HCT116 (cell line): ENCODE data around the gene LIN7C. TPM values are rescaled to one million over a fixed set of nuclear protein-coding genes. Genes with fewer than 3 reads are reported as not detected.
A peak's percentile ranks its signal among the peaks of the same experiment; 100 is the strongest.

Experiments used
- ATAC-seq: fragments of 200-7000 bp; cut with Tn5 transposase; 2 replicates; pipeline ENCODE4 v1.9.1; 2020; ENCODE audit warnings: mild to moderate bottlenecking, moderate library complexity
- BruUV-seq: library from RNA; stranded (reverse); fragments of 400-500 nt; replicated peaks from 2 replicates; lab custom pipeline; 2021; lab: Mats Ljungman, UMichigan
- CTCF ChIA-PET: fragments of 300-600 bp; sonication (Branson Sonifier 250); formaldehyde crosslinking; loops from one replicate; lab custom pipeline; 2021; ENCODE audit warnings: antibody characterized with exemption; lab: Charles Lee
- POLR2A ChIA-PET: fragments of 300-600, 350-600 bp; sonication (Branson Sonifier 250); formaldehyde crosslinking; loops from one replicate; lab custom pipeline; 2021; ENCODE audit warnings: antibody characterized with exemption; lab: Charles Lee
- RAD21 ChIA-PET, 2 experiments: fragments of 300-600 bp; sonication (Branson Sonifier 250); formaldehyde crosslinking; loops; one replicate each; lab custom pipeline; 2023; ENCODE audit warnings: low total read pairs in 2 of 2; ENCODE audit not compliant: uncharacterized antibody in 2 of 2, unreplicated experiment in 2 of 2, low non-redundant PET in 1 of 2; lab: Charles Lee
- DNase-seq: peaks from one replicate; pipeline ENCODE4 v3.0.0-alpha.2; 2010; ENCODE audit warnings: low read depth, low spot score
- H2AFZ ChIP-seq: fragments of 200-600 bp; shearing (Covaris generic), sonication (generic); 2 replicates; pipeline ENCODE4 v1.6.1; 2017; ENCODE audit warnings: low read depth, mixed run types, mixed read lengths, antibody characterized with exemption, low read length; ENCODE audit not compliant: poor library complexity, severe bottlenecking
- H3K27ac ChIP-seq: 2 replicates; pipeline ENCODE4 v1.5.1; 2012; ENCODE audit warnings: low read depth, low read length
- H3K27me3 ChIP-seq: fragments of 200-600 bp; sonication (generic); 2 replicates; pipeline ENCODE4 v1.6.1; 2016; ENCODE audit warnings: mixed run types, low read length, mixed read lengths; ENCODE audit not compliant: insufficient read depth
- H3K36me3 ChIP-seq, 2 experiments: fragments of 200-500 bp in 1 of 2; fragments of 200-600 bp in 1 of 2; sonication (Bioruptor generic) in 1 of 2; sonication (generic) in 1 of 2; 2 replicates each; pipeline versions ENCODE4 v1.5.1 to v1.6.1; 2014 to 2016; ENCODE audit warnings: low read length in 2 of 2, inconsistent platforms in 1 of 2, mixed read lengths in 1 of 2, mixed run types in 1 of 2; ENCODE audit not compliant: insufficient read depth in 2 of 2, control insufficient read depth in 1 of 2
- H3K4me1 ChIP-seq, 2 experiments: fragments of 200-600 bp in 1 of 2; sonication (generic) in 1 of 2; 2 replicates each; pipeline versions ENCODE4 v1.5.1 to v1.6.1; 2012 to 2017; ENCODE audit warnings: low read length in 2 of 2, inconsistent platforms in 1 of 2, mild to moderate bottlenecking in 1 of 2, mixed read lengths in 1 of 2, mixed run types in 1 of 2, moderate library complexity in 1 of 2; ENCODE audit not compliant: insufficient read depth in 2 of 2, control insufficient read depth in 1 of 2
- H3K4me2 ChIP-seq: fragments of 200-600 bp; sonication (generic); 2 replicates; pipeline ENCODE4 v1.6.1; 2017; ENCODE audit warnings: mixed run types, low read length, mixed read lengths
- H3K4me3 ChIP-seq, 2 experiments: fragments of 200-600 bp in 1 of 2; sonication (generic) in 1 of 2; replicated peaks in 1 of 2; 2 replicates each; pipeline ENCODE4 v1.5.1; 2011 to 2016; ENCODE audit warnings: low read length in 2 of 2, control low read depth in 1 of 2, low read depth in 1 of 2, mild to moderate bottlenecking in 1 of 2, mixed read lengths in 1 of 2, mixed run types in 1 of 2
- H3K79me2 ChIP-seq: fragments of 200-600 bp; sonication (generic); 2 replicates; pipeline ENCODE4 v1.6.1; 2017; ENCODE audit warnings: mild to moderate bottlenecking, mixed run types, low read length, moderate library complexity, mixed read lengths; ENCODE audit not compliant: insufficient read depth
- H3K9ac ChIP-seq: fragments of 200-600 bp; sonication (generic); 2 replicates; pipeline ENCODE4 v1.6.1; 2016; ENCODE audit warnings: low read length, mixed read lengths
- H3K9me2 ChIP-seq: fragments of 200-600 bp; sonication (generic), shearing (Covaris generic); 2 replicates; pipeline ENCODE4 v1.6.1; 2017; ENCODE audit warnings: mixed run types, mild to moderate bottlenecking, moderate library complexity; ENCODE audit not compliant: insufficient read depth
- H3K9me3 ChIP-seq, 2 experiments: fragments of 200-500 bp in 1 of 2; fragments of 200-600 bp in 1 of 2; sonication (Bioruptor generic) in 1 of 2; sonication (generic) in 1 of 2; 2 replicates each; pipeline ENCODE4 v1.6.1; 2014 to 2017; ENCODE audit warnings: low read length in 2 of 2, mixed read lengths in 2 of 2, inconsistent platforms in 1 of 2, low read depth in 1 of 2, mild to moderate bottlenecking in 1 of 2, mixed run types in 1 of 2, moderate library complexity in 1 of 2; ENCODE audit not compliant: control insufficient read depth in 1 of 2, insufficient read depth in 1 of 2
- H4K20me1 ChIP-seq: fragments of 200-600 bp; sonication (generic), shearing (Covaris generic); 2 replicates; pipeline ENCODE4 v1.6.1; 2017; ENCODE audit warnings: mixed run types, mild to moderate bottlenecking, moderate library complexity; ENCODE audit not compliant: insufficient read depth
- CTCF ChIP-seq, 3 experiments: fragments of 200-600 bp in 1 of 3; sonication (generic) in 1 of 3; IDR thresholded peaks in 2 of 3; conservative IDR thresholded peaks in 1 of 3; 2 replicates each; pipeline ENCODE4 v1.5.1; 2012 to 2017; ENCODE audit warnings: low read depth in 2 of 3, low read length in 2 of 3, antibody characterized with exemption in 1 of 3, borderline replicate concordance in 1 of 3, control low read depth in 1 of 3, mild to moderate bottlenecking in 1 of 3, mixed read lengths in 1 of 3, mixed run types in 1 of 3, moderate library complexity in 1 of 3; ENCODE audit not compliant: insufficient read depth in 1 of 3
- JUND ChIP-seq: IDR thresholded peaks from 2 replicates; pipeline ENCODE4 v1.6.1; 2012
- RAD21 ChIP-seq: IDR thresholded peaks from 2 replicates; pipeline ENCODE4 v1.6.1; 2012; ENCODE audit warnings: low read depth, mild to moderate bottlenecking
- TCF7L2 ChIP-seq: IDR thresholded peaks from 2 replicates; pipeline ENCODE4 v1.7.0; 2011; ENCODE audit warnings: borderline replicate concordance, inconsistent platforms; ENCODE audit not compliant: insufficient read depth, insufficient read length; ENCODE audit errors: extremely low read depth
- ZFX ChIP-seq: fragments of 450-650 bp; IDR thresholded peaks from 2 replicates; pipeline ENCODE4 v1.6.1; 2017
- intact Hi-C: fragments of 100-400 bp; cut with micrococcal nuclease; formaldehyde crosslinking; loops from 2 replicates; pipeline ENCODE4 v1.10.0; 2022
- total RNA-seq: library from RNA; stranded (reverse); gene quantifications from one replicate; pipeline ENCODE4 v1.2.1, GENCODE V29; 2021; ENCODE audit not compliant: unreplicated experiment

LIN7C gene
- total RNA-seq, 1 experiment from 2014 or later, result 48.2 TPM

- no peaks in the 10 kb centered on the region for H4K20me1 ChIP-seq
- ChIA-PET CTCF (interaction anchor here (0.6 to 4.1 kb wide), 15 partner anchors 10 to 327 kb away, joined by 3 to 88 read pairs (median 5); partner anchors contain the start of gene LGR4), POLR2A (interaction anchor here (0.9 to 1.0 kb wide), 2 partner anchors 301 to 302 kb away, joined by 3 read pairs; no protein-coding TSS in a partner anchor), RAD21 (interaction anchor here (0.7 to 1.9 kb wide), 4 partner anchors 91 to 303 kb away, joined by 3 to 9 read pairs (median 4); no protein-coding TSS in a partner anchor)
- no peak overlapping the region for H3K4me3 ChIP-seq
- DNase-seq (peak; percentile 37), ATAC-seq (peak; percentile 73)
- H3K79me2 ChIP-seq, result no peaks in the 10 kb centered on the region
- no peaks in the 10 kb centered on the region for H3K9me2 ChIP-seq
- no peaks in the 10 kb centered on the region for H3K4me1 ChIP-seq
- no peak overlapping the region for H3K9ac ChIP-seq
- no peak overlapping the region for H3K4me2 ChIP-seq
- TF ChIP-seq CTCF (IDR thresholded peaks at IDR 0.05 in 2 of 3, conservative IDR thresholded peaks at IDR 0.05 in 1 of 3; ENCODE audit: borderline replicate concordance in 1 of 3, insufficient read depth in 1 of 3, low read depth in 2 of 3, low read length in 2 of 3), result peak; percentile 82 to 92 (median 87)
- no peak for TF ChIP-seq JUND
- TF ChIP-seq RAD21, result peak; percentile 90
- TF ChIP-seq TCF7L2, result no peak
- no peak for TF ChIP-seq ZFX
- no peak overlapping the region for H3K27ac ChIP-seq
- H2AFZ ChIP-seq, result no peak overlapping the region
- intact Hi-C loops, result loop anchor here (1.0 to 10.0 kb wide), 5 partner anchors 191 to 1199 kb away; no protein-coding TSS in a partner anchor
- no TSS peak for BruUV-seq
- no peaks in the 10 kb centered on the region for H3K9me3 ChIP-seq
- H3K36me3 ChIP-seq, result peaks cover 0 to 2% of the 10 kb centered on the region in 2 experiments; a peak in 1 of 4 replicates
- H3K27me3 ChIP-seq, result no peaks in the 10 kb centered on the region
Observed at GRCh38 chr11:27485930-27486773, 20.4 kb downstream of the LIN7C start.
